ENCODE data around the gene BTN2A1.

GRCh38 chr6:26440977-26441358, 16.8 kb upstream of the BTN2A1 start:
- TF ChIP-seq, protein P1, sequence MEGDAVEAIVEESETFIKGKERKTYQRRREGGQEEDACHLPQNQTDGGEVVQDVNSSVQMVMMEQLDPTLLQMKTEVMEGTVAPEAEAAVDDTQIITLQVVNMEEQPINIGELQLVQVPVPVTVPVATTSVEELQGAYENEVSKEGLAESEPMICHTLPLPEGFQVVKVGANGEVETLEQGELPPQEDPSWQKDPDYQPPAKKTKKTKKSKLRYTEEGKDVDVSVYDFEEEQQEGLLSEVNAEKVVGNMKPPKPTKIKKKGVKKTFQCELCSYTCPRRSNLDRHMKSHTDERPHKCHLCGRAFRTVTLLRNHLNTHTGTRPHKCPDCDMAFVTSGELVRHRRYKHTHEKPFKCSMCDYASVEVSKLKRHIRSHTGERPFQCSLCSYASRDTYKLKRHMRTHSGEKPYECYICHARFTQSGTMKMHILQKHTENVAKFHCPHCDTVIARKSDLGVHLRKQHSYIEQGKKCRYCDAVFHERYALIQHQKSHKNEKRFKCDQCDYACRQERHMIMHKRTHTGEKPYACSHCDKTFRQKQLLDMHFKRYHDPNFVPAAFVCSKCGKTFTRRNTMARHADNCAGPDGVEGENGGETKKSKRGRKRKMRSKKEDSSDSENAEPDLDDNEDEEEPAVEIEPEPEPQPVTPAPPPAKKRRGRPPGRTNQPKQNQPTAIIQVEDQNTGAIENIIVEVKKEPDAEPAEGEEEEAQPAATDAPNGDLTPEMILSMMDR (IDR thresholded peaks at IDR 0.05), result no peak
- no peak for TF ChIP-seq EP300 (IDR thresholded peaks at IDR 0.05)

Data from tibial nerve (tissue), 4 donors.